Sciatic nerve (tissue), 2 donors: ENCODE measurements around the gene SERPINE3. TPM values are rescaled to one million over a fixed set of nuclear protein-coding genes. Genes with fewer than 3 reads are reported as not detected.

ENCODE experiments used
- ATAC-seq: fragments of 200-7000 bp; cut with Tn5 transposase; one replicate; pipeline ENCODE4 v1.9.1; 2020; ENCODE audit warnings: mild to moderate bottlenecking, moderate library complexity
- DNase-seq: peaks from one replicate; pipeline ENCODE4 v3.0.0-alpha.2; 2020; ENCODE audit warnings: low spot score
- intact Hi-C: fragments of 100-400 bp; cut with DNase I; formaldehyde crosslinking; loops from one replicate; pipeline ENCODE4 v1.14.2; 2022
- total RNA-seq: library from RNA; stranded (reverse); fragmentation: NEBNext Ultra II Directional; extraction: Animal tissue kit (Norgen Biotek cat#: 25700); gene quantifications from one replicate; pipeline ENCODE4 v1.2.1, GENCODE V29; 2021
- donor health status: DM: no; HTN: no; CAD: no.
- donor health status: DM: no; HTN: no; CAD: no.

The SERPINE3 gene
- 0.31 TPM for total RNA-seq

- intact Hi-C loops, result no loop called here
- no peak for DNase-seq
- no peak for ATAC-seq
Measured at GRCh38 chr13:51339354-51339753, at the start of gene SERPINE3. TSS of gene SERPINE3 (plus strand) at chr13:51339691. CDS start at chr13:51341092, 1,401 bp downstream.

- ATAC-seq (no peak), DNase-seq (no peak)
- intact Hi-C loops, result no loop called here
Measured at GRCh38 chr13:51291341-51291740, 48.1 kb upstream of the SERPINE3 start.

- ATAC-seq, result peak; percentile 67
- intact Hi-C loops, result no loop called here
Measured at GRCh38 chr13:51292000-51292565, 47.4 kb upstream of the SERPINE3 start.

GRCh38 chr13:51297556-51297955 lies 41.9 kb upstream of the SERPINE3 start:
- intact Hi-C loops, result no loop called here
- no peak for DNase-seq
- ATAC-seq, result no peak

More at GRCh38 chr13:51292000-51292565, 47.4 kb upstream of the SERPINE3 start:
- DNase-seq, result no peak

- ATAC-seq, result no peak
- intact Hi-C loops, result no loop called here
- no peak for DNase-seq
Measured at GRCh38 chr13:51298812-51299211, 40.7 kb upstream of the SERPINE3 start.

- ATAC-seq (no peak), DNase-seq (no peak)
- intact Hi-C loops, result no loop called here
Measured at GRCh38 chr13:51303063-51303552, 36.4 kb upstream of the SERPINE3 start.

GRCh38 chr13:51303882-51304281 lies 35.6 kb upstream of the SERPINE3 start:
- no peak for ATAC-seq
- intact Hi-C loops, result no loop called here
- DNase-seq, result no peak

GRCh38 chr13:51305271-51305967 lies 34.1 kb upstream of the SERPINE3 start:
- ATAC-seq, result no peak
- intact Hi-C loops, result no loop called here

GRCh38 chr13:51308781-51309180 lies 30.7 kb upstream of the SERPINE3 start:
- no peak for ATAC-seq

More at GRCh38 chr13:51305271-51305967, 34.1 kb upstream of the SERPINE3 start:
- DNase-seq, result no peak

GRCh38 chr13:51311231-51311630 lies 28.3 kb upstream of the SERPINE3 start:
- DNase-seq (no peak), ATAC-seq (no peak)
- intact Hi-C loops, result no loop called here

More at GRCh38 chr13:51308781-51309180, 30.7 kb upstream of the SERPINE3 start:
- no peak for DNase-seq
- intact Hi-C loops, result no loop called here

GRCh38 chr13:51311957-51312520 lies 27.5 kb upstream of the SERPINE3 start:
- ATAC-seq, result no peak
- intact Hi-C loops, result no loop called here
- DNase-seq, result no peak

GRCh38 chr13:51313619-51314018 lies 25.9 kb upstream of the SERPINE3 start:
- DNase-seq (no peak), ATAC-seq (no peak)
- intact Hi-C loops, result no loop called here

GRCh38 chr13:51317262-51317661 lies 22.2 kb upstream of the SERPINE3 start:
- no peak for ATAC-seq
- DNase-seq, result no peak
- intact Hi-C loops, result no loop called here

GRCh38 chr13:51318015-51318414 lies 21.5 kb upstream of the SERPINE3 start:
- DNase-seq (no peak), ATAC-seq (no peak)
- intact Hi-C loops, result no loop called here

GRCh38 chr13:51318876-51319275 lies 20.6 kb upstream of the SERPINE3 start:
- DNase-seq (no peak), ATAC-seq (no peak)
- intact Hi-C loops, result no loop called here

GRCh38 chr13:51321836-51322235 lies 17.7 kb upstream of the SERPINE3 start:
- intact Hi-C loops, result no loop called here
- no peak for DNase-seq
- no peak for ATAC-seq

GRCh38 chr13:51322826-51323225 lies 16.7 kb upstream of the SERPINE3 start:
- ATAC-seq (no peak), DNase-seq (no peak)
- intact Hi-C loops, result no loop called here

- DNase-seq, result no peak
- intact Hi-C loops, result no loop called here
- ATAC-seq, result peak; percentile 26
Measured at GRCh38 chr13:51323824-51324511, 15.5 kb upstream of the SERPINE3 start.

- ATAC-seq, result no peak
- intact Hi-C loops, result no loop called here
Measured at GRCh38 chr13:51324714-51325420, 14.6 kb upstream of the SERPINE3 start.

More at GRCh38 chr13:51324714-51325420, 14.6 kb upstream of the SERPINE3 start:
- DNase-seq, result no peak
